GM12801 (cell line): ENCODE data around the gene ADAT3.

Source experiments
- CTCF ChIP-seq: IDR thresholded peaks from one replicate; pipeline ENCODE4 v1.5.1; 2011; ENCODE audit warnings: control low read depth; ENCODE audit not compliant: insufficient read length; ENCODE audit errors: extremely low read depth

The ADAT3 gene

GRCh38 chr19:1905110-1905862 lies at the start of gene ADAT3, which contains the start of gene SCAMP4:
ADAT3 (plus strand) TSS chr19:1905399; CDS start chr19:1912048, 6,649 bp downstream.
SCAMP4 (plus strand) TSS chr19:1905399; CDS start chr19:1915020, 9,621 bp downstream.
- TF ChIP-seq CTCF, result no peak

GRCh38 chr19:1855828-1856255 lies 49.4 kb upstream of the ADAT3 start:
- no peak for TF ChIP-seq CTCF

GRCh38 chr19:1856345-1856697 lies 48.9 kb upstream of the ADAT3 start:
- TF ChIP-seq CTCF, result no peak

GRCh38 chr19:1856698-1857603 lies 48.2 kb upstream of the ADAT3 start:
- no peak for TF ChIP-seq CTCF

GRCh38 chr19:1857648-1858326 lies 47.4 kb upstream of the ADAT3 start:
- TF ChIP-seq CTCF, result no peak

GRCh38 chr19:1858412-1859081 lies 46.7 kb upstream of the ADAT3 start:
- TF ChIP-seq CTCF, result no peak
